ENCODE results near the gene C20orf173.

DNA sequence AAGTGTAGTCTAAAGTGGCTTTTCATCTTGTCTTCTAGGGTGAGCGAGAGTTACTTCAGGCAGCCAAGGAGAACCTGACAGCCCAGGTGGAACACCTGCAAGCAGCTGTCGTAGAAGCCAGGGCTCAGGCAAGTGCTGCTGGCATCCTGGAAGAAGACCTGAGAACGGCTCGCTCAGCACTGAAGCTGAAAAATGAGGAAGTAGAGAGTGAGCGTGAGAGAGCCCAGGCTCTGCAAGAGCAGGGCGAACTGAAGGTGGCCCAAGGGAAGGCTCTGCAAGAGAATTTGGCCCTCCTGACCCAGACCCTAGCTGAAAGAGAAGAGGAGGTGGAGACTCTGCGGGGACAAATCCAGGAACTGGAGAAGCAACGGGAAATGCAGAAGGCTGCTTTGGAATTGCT, 27.1 kb downstream of the C20orf173 start:
- TF ChIP-seq RAD21 (conservative IDR thresholded peaks at IDR 0.05), result no peak
- TF ChIP-seq CTCF (IDR thresholded peaks at IDR 0.05; ENCODE audit: poor library complexity, severe bottlenecking), result no peak
- no peak for TF ChIP-seq EZH2 (IDR thresholded peaks at IDR 0.05; ENCODE audit: borderline replicate concordance, insufficient read depth, low read length, poor library complexity, severe bottlenecking)
- TF ChIP-seq POLR2AphosphoS5 (IDR thresholded peaks at IDR 0.05), result no peak
- no peak for TF ChIP-seq REST (IDR thresholded peaks at IDR 0.05; ENCODE audit: borderline replicate concordance)
- no peak for TF ChIP-seq SMC3 (conservative IDR thresholded peaks at IDR 0.05; ENCODE audit: poor library complexity)
- TF ChIP-seq TAF1 (IDR thresholded peaks at IDR 0.05; ENCODE audit: low read depth), result no peak
- TF ChIP-seq EP300 (conservative IDR thresholded peaks at IDR 0.05; ENCODE audit: poor library complexity, severe bottlenecking), result no peak

Measured in neural cell (in vitro differentiated cells).